Activated naive CD4-positive, alpha-beta T cell treated with anti-CD3 and anti-CD28 coated beads, Interleukin-2, amount 50 U/mL, for 16 hours (primary cell): ENCODE measurements around the gene NPIPA3.
"Not testable (repeated sequence)": the region's sequence is repeated elsewhere in the genome, so short reads cannot be mapped to it uniquely, and the experiment has no call there.

ENCODE experiments used
- DNase-seq: peaks from one replicate; pipeline ENCODE4 v3.0.0-alpha.2; 2020

NPIPA3 gene

DNA sequence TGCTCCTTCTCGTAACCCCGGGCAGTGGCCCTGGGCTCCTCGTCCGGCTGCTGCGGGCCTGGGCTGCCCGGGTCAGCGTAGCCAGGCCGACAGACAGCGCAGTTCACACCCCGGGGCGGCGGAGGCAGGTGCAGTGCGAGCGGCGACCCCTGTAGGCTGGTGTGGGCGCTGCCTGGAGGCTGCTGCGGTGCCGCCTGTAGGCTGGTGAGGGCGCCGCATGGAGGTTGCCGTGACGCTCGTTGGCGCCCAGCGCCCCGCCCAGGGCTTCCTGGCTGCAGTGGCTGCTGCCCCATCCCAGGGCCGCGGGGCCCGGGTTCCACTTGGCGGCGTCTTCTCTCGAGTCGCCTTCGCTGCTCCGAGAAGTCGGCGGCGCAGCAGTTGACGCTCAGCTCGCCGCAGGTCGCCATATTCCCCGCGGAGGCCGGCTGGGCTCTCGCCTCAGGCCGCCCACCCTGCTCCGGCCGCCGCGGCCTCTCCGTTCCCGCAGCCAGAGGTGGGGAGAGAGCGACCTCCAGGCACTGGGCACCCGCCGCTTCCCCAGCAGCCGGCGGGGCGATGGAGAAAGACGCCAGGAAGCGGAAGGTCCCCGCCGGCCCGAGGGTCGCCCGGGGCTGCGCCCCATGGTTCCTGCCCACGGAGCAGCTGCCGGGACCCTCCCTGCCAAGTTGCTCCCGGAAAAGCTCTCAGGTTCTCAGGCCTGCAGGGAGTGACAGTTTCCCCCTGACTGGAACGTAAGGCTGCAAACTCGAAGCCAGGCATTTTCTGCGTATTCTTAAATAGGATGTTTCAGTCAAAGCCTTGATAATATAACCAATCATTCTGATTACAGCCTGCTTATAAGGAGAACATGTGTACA is 39.3 kb downstream of the NPIPA3 start, which contains the start of gene NPIPA2:
Gene NPIPA2 (plus strand): TSS at position 261 of the 856 bp plus-strand sequence. CDS start 5,533 bp downstream, outside the sequence.
- not testable (repeated sequence) for DNase-seq

DNA sequence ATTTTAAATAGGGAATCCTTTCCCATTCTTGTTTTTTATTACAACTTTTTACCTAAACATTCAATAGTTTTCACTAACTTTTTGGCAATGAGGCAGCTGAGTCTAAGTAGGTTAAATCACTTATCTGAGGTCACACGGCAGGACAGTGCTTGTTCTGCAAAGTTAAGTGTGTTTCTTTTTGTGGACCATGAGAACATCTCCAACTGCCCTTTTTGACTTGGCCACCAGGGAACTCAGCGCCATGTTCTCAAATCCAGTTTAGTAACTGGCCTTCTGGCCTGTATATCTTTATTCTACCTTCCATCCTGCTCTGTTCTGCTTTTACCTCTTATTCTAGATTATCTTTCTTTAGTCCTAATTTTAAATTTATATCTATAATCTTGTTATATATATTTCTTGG is 70.4 kb downstream of the NPIPA3 start:
- not testable (repeated sequence) for DNase-seq

DNA sequence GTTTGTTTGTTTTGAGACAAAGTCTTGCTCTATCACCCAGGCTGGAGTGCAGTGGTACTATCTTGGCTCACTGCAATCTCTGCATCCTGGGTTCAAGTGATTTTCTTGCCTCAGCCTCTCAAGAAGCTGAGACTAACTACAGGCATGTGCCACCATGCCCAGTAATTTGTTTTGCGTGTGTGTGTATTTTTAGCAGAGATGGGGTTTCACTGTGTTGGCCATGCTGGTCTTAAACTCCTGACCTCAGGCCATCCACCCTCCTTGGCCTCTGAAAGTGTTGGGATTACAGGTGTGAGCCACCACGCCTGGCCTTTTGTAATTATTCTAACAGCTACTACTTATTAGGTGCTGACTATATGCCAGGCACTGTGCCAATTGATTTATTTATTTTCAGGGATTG is 72.4 kb downstream of the NPIPA3 start:
- not testable (repeated sequence) for DNase-seq
